SK-MEL-5 (cell line): ENCODE results near the gene SUN2. TPM values are rescaled to one million over a fixed set of nuclear protein-coding genes. Genes with fewer than 3 reads are reported as not detected.

Experiments used
- DNase-seq: peaks from one replicate; pipeline ENCODE4 v3.0.0-alpha.2; 2016; ENCODE audit warnings: low read depth, low spot score
- in situ Hi-C: cut with HindIII; loops from 2 replicates; pipeline ENCODE4 v1.10.0; 2016; ENCODE audit warnings: low sequenced_read_pairs, high pct_unique_total_duplicates, low pct_unique_long_range_greater_than_20kb
- small RNA-seq, 2 experiments: library from RNA; depleted of rRNA; stranded (forward); fragments of <200 nt; gene quantifications; one replicate each; pipeline ENCODE3, GENCODE V24; 2014
- total RNA-seq: library from RNA; depleted of rRNA; stranded (reverse); fragments of >200 nt; shearing (Covaris generic); gene quantifications from 2 replicates; pipeline ENCODE4 v1.2.3, GENCODE V29; 2014; rRNA removed

The SUN2 gene
- total RNA-seq, 1 experiment from 2014 or later = 30.7 TPM

GRCh38 chr22:38696606-38697424 lies 59.0 kb downstream of the SUN2 start:
- no peak for DNase-seq
- in situ Hi-C loops = no loop called here

GRCh38 chr22:38694940-38695339 lies 60.9 kb downstream of the SUN2 start:
- no peak for DNase-seq
- in situ Hi-C loops = no loop called here

- in situ Hi-C loops = no loop called here
These were observed 61.7 kb downstream of the SUN2 start for GRCh38 chr22:38694049-38694448.

GRCh38 chr22:38689651-38690050 lies 66.1 kb downstream of the SUN2 start:
- no peak for DNase-seq
- in situ Hi-C loops = no loop called here

More at GRCh38 chr22:38694049-38694448, 61.7 kb downstream of the SUN2 start:
- DNase-seq = no peak

- DNase-seq = no peak
- in situ Hi-C loops = no loop called here
These were observed 70.0 kb downstream of the SUN2 start for GRCh38 chr22:38685761-38686160.

GRCh38 chr22:38684895-38685294 lies 70.9 kb downstream of the SUN2 start:
- DNase-seq = no peak
- in situ Hi-C loops = no loop called here

Small RNA genes lying within 50 kb of the gene (small RNA-seq; reads per million reads assigned to genes)
- gene AL021707.8 = 0 reads per million in 2 experiments

Other genes starting within 250 kb of the SUN2 start
- gene DDX17, start 249.7 kb downstream of the SUN2 start, total RNA-seq = 308 and 397 TPM in 2 replicates
- gene DMC1, start 185.8 kb downstream of the SUN2 start, total RNA-seq = 0.45 TPM in 1 of 2 replicates, not detected in the other
- 1.2 and 1.8 TPM in 2 replicates for gene FAM227A, start 99.6 kb downstream of the SUN2 start, total RNA-seq
- 12.1 and 14.9 TPM in 2 replicates for gene CBY1, start 99.4 kb downstream of the SUN2 start, total RNA-seq
- gene TOMM22, start 74.0 kb downstream of the SUN2 start, total RNA-seq = 78.4 and 102 TPM in 2 replicates
- gene JOSD1, start 55.1 kb downstream of the SUN2 start, total RNA-seq = 71.0 and 84.2 TPM in 2 replicates
- gene GTPBP1, start 50.1 kb downstream of the SUN2 start, total RNA-seq = 16.1 and 27.1 TPM in 2 replicates
- gene DNAL4, start 38.1 kb upstream of the SUN2 start, total RNA-seq = 14.4 and 16.7 TPM in 2 replicates
- gene NPTXR, start 88.0 kb upstream of the SUN2 start, total RNA-seq = 2.0 and 2.4 TPM in 2 replicates
- 38.1 and 40.7 TPM in 2 replicates for gene CBX6, start 116.2 kb upstream of the SUN2 start, total RNA-seq
- gene APOBEC3A, start 201.6 kb upstream of the SUN2 start, total RNA-seq = not detected in 2 replicates
- 3.8 and 4.3 TPM in 2 replicates for gene APOBEC3B, start 226.3 kb upstream of the SUN2 start, total RNA-seq